Subcutaneous abdominal adipose tissue (tissue), 5 donors: ENCODE data around the gene LSM14B.
"Not testable (repeated sequence)": the region's sequence is repeated elsewhere in the genome, so short reads cannot be mapped to it uniquely, and the experiment has no call there.

Experiments used
- H3K27ac ChIP-seq: one replicate; pipeline ENCODE4 v1.7.0; 2013; ENCODE audit warnings: low read depth, mild to moderate bottlenecking, inconsistent platforms, low read length, moderate library complexity
- H3K27me3 ChIP-seq, 5 donors: one replicate each; pipeline ENCODE4 v1.7.0; 2013; ENCODE audit warnings: low read length in 5 of 5, inconsistent platforms in 1 of 5; ENCODE audit not compliant: control insufficient read depth in 5 of 5, insufficient read depth in 4 of 5
- H3K36me3 ChIP-seq, 5 donors: one replicate each; pipeline ENCODE4 v1.7.0; 2013; ENCODE audit warnings: low read length in 5 of 5; ENCODE audit not compliant: control insufficient read depth in 5 of 5, insufficient read depth in 5 of 5
- H3K4me1 ChIP-seq, 5 donors: one replicate each; pipeline ENCODE4 v1.7.0; 2013; ENCODE audit warnings: low read length in 5 of 5, mild to moderate bottlenecking in 3 of 5, moderate library complexity in 1 of 5; ENCODE audit not compliant: control insufficient read depth in 5 of 5, insufficient read depth in 5 of 5
- H3K4me3 ChIP-seq, 5 donors: one replicate each; pipeline ENCODE4 v1.7.0; 2013; ENCODE audit warnings: low read length in 5 of 5, low read depth in 1 of 5
- H3K9ac ChIP-seq, 5 donors: one replicate each; pipeline ENCODE4 v1.7.0; 2013; ENCODE audit warnings: low read length in 5 of 5, mild to moderate bottlenecking in 4 of 5, moderate library complexity in 3 of 5
- H3K9me3 ChIP-seq, 5 donors: one replicate each; pipeline ENCODE4 v1.7.0; 2013; ENCODE audit warnings: low read length in 5 of 5; ENCODE audit not compliant: control insufficient read depth in 5 of 5
- donor health status: healthy.
- donor health status: healthy.
- donor health status: healthy.
- donor health status: healthy.
- donor health status: healthy.

The LSM14B gene

GRCh38 chr20:62111148-62111547 is 11.1 kb upstream of the LSM14B start:
- H3K27me3 ChIP-seq: peaks cover 5 to 14% (median 10%) of the 10 kb centered on the region in 5 donors
- H3K9ac ChIP-seq: no peak overlapping the region
- H3K27ac ChIP-seq: no peak overlapping the region
- peaks cover 22 to 70% (median 61%) of the 10 kb centered on the region in 5 donors for H3K9me3 ChIP-seq
- no peaks in the 10 kb centered on the region for H3K4me1 ChIP-seq
- peak overlapping the region in 1 of 5 donors; percentile 36 for H3K4me3 ChIP-seq
- H3K36me3 ChIP-seq: no peaks in the 10 kb centered on the region

GRCh38 chr20:62112368-62112767 is 9.9 kb upstream of the LSM14B start:
- H3K4me3 ChIP-seq: peak overlapping the region in 2 of 5 donors; percentile 6 to 11
- H3K9me3 ChIP-seq: peaks cover 22 to 59% (median 54%) of the 10 kb centered on the region in 5 donors
- no peak overlapping the region for H3K27ac ChIP-seq
- no peak overlapping the region for H3K9ac ChIP-seq
- peaks cover 7 to 23% (median 14%) of the 10 kb centered on the region in 5 donors for H3K27me3 ChIP-seq
- no peaks in the 10 kb centered on the region for H3K36me3 ChIP-seq
- no peaks in the 10 kb centered on the region for H3K4me1 ChIP-seq

GRCh38 chr20:62114894-62115293 is 7.4 kb upstream of the LSM14B start:
- Histone ChIP-seq H3K9me3 (peaks cover 11 to 36% (median 32%) of the 10 kb centered on the region in 5 donors), H3K4me1 (no peaks in the 10 kb centered on the region), H3K27ac (no peak overlapping the region), H3K9ac (no peak overlapping the region), H3K36me3 (no peaks in the 10 kb centered on the region), H3K27me3 (peaks cover 13 to 43% (median 30%) of the 10 kb centered on the region in 5 donors), H3K4me3 (no peak overlapping the region)

DNA sequence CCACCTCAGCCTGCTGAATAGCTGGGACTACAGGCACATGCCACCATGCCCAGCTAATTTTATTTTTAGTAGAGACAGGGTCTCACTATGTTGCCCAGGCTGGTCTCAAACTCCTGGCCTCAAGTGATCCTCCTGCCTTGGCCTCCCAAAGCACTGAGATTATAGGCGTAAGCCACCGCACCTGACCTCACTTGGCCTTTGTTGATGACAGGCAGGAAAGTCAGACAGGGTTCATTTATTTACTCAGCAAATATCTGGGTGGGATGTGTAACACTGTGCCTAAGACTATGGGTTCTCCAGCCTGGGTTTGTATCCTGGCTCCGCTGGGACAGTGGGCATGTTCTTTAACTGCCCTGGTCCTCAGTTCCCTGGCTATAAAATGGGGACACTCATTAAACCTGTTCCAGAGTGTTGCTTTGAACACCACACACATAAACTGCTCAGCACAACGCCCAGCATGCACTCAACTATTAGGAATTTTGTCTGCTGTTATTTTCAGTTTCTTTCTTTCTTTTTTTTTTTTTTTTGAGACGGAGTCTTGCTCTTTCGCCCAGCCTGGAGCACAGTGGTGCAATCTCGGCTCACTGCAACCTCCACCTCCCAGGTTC is 6.4 kb upstream of the LSM14B start:
- H3K27me3 ChIP-seq: peaks cover 13 to 43% (median 30%) of the 10 kb centered on the region in 5 donors
- not testable (repeated sequence) for H3K9ac ChIP-seq, H3K27ac ChIP-seq, H3K36me3 ChIP-seq, H3K4me1 ChIP-seq, H3K4me3 ChIP-seq
- peaks cover 10 to 28% (median 26%) of the 10 kb centered on the region in 5 donors for H3K9me3 ChIP-seq

DNA sequence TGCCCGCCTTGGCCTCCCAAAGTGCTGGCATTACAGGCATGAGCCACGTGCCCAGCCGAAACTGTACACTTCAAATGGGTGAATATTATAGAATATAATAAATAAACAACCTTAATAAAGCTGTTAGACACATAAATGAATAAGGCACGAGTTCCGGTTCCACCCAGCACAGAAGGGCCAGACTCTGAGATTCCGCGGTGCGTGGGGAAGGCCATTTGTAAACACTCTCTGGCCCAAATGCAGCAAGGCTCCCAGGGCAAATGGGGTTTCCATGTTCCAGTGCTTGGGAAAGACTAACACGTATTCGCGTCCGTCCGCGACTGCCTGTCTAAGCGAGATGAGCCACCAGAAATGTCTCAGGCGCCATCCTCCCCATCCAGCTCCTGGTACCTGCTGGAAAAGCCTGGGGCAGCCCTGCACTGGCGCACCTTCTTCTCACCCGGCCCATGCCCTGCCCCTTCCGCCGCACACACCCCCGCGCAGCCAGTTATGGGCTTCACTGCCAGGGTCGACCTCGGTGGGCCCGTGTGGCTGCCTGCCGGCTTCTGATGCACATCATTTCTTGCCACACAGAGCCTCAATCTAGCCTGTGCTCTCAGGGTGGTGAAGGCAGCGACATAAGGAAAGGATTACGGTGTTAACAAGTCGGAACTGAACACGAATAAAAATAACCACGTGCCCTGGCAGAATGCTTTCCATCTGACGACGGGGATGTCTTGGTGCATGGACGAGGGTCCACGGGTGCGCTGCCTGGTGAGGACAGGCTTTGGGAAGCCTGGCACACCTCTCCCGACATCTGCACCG is 5.5 kb upstream of the LSM14B start:
- Histone ChIP-seq H3K27me3 (peaks cover 13 to 43% (median 30%) of the 10 kb centered on the region in 5 donors), H3K9ac (no peak overlapping the region), H3K4me3 (no peak overlapping the region), H3K27ac (no peak overlapping the region), H3K9me3 (peaks cover 8 to 24% (median 20%) of the 10 kb centered on the region in 5 donors), H3K4me1 (peaks cover 0 to 8% (median 2%) of the 10 kb centered on the region in 5 donors), H3K36me3 (no peaks in the 10 kb centered on the region)

- peaks cover 0 to 8% (median 2%) of the 10 kb centered on the region in 5 donors for H3K4me1 ChIP-seq
- H3K9me3 ChIP-seq: peaks cover 8 to 18% (median 16%) of the 10 kb centered on the region in 5 donors
- H3K36me3 ChIP-seq: no peaks in the 10 kb centered on the region
- peaks cover 13 to 40% (median 30%) of the 10 kb centered on the region in 5 donors for H3K27me3 ChIP-seq
- no peak overlapping the region for H3K27ac ChIP-seq
- no peak overlapping the region for H3K9ac ChIP-seq
- no peak overlapping the region for H3K4me3 ChIP-seq
Observed at GRCh38 chr20:62117362-62117646, 5.0 kb upstream of the LSM14B start.

DNA sequence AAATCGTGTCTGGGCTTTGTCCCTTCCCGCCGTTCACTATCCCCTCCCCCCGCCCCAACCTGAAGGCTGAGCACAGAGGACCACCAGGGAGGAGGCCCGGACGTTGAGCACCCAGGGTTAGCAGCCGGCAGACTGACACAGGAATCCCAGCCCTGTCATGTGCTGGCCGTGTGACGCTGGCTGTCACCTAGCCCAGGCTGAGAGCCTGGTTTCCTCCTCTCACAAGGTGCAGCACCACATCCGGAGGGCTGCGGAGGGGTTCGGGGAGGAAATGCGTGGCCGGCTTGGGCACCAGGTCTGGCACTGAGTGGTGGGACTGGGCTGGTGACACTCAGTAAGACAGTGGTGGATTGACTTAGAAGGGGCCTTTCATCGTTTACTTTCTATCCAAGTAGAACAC is 4.6 kb upstream of the LSM14B start:
- Histone ChIP-seq H3K4me3 (no peak overlapping the region), H3K4me1 (peaks cover 0 to 8% (median 2%) of the 10 kb centered on the region in 5 donors), H3K27me3 (peaks cover 13 to 37% (median 29%) of the 10 kb centered on the region in 5 donors), H3K36me3 (no peaks in the 10 kb centered on the region), H3K9ac (no peak overlapping the region), H3K27ac (no peak overlapping the region), H3K9me3 (peaks cover 5 to 15% (median 12%) of the 10 kb centered on the region in 5 donors)

DNA sequence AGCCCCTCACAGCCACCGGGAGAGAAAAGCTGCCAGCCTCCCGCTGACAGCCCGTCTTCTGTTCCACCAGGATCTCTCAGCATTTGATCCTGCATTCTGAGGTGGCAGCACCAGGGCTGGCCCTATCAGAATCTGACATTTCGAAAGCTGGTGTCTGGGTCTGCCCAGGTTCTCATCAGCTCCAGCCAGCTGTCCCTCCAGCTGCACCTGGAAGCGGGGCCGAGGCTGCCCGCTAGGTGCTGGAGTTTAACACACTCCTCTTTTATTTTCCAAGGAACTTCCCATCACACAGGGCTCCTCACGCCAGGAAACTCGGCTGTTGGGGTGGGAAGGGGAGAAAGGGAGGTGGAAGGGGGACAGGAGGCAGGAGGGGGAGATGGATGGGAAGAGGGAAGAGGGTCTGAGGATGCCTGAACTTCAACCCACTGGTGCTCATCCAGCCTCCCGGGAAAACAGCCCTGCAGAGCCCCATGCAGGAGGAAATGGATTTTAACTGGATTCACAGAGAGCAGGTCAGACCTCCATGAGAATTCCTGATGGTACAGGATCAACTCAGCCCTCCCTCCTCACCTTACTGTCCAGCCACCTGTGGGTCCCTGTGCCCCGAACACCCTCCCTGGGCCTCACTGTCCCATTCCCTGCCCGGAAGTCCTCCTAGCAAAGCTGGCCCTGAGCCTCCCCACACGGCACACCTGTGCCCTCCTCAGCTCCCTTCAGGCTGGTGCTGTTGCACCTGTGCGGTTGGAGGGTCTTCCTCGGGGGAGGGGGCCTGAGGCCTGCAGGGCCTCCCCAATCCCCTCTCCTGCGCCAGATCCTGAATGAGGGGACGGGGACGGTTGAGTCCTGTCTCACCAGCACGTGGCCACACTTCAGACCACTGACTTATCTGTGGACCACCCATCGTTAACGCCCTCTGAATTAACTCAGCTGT is 3.9 kb upstream of the LSM14B start:
- Histone ChIP-seq H3K9me3 (peaks cover 0 to 8% (median 5%) of the 10 kb centered on the region in 5 donors), H3K36me3 (no peaks in the 10 kb centered on the region), H3K27me3 (peaks cover 8 to 33% (median 25%) of the 10 kb centered on the region in 5 donors), H3K4me3 (no peak overlapping the region), H3K4me1 (peaks cover 0 to 14% (median 7%) of the 10 kb centered on the region in 5 donors), H3K9ac (no peak overlapping the region), H3K27ac (no peak overlapping the region)

DNA sequence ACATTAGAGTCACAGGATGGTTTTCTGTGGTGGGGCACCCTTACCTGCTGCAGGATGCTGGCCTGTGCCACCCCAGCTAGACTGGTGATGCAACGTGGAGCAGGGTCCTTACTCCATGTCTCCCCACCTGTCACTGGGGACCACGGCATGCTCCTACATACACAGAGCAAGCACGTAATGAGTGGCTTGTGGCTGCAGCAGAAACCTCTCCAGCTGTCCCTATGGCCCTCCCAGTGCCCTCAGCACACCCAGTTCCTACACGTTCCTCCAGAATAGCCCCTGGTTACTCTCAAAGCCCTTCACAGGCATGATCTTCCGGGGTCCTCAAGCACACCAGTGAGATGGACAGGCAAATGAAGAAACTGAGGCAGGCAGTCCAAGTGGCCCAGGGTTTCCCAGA is 3.2 kb upstream of the LSM14B start:
- peaks cover 6 to 21% (median 14%) of the 10 kb centered on the region in 5 donors for H3K4me1 ChIP-seq
- peaks cover 6 to 28% (median 25%) of the 10 kb centered on the region in 5 donors for H3K27me3 ChIP-seq
- H3K4me3 ChIP-seq: no peak overlapping the region
- H3K9ac ChIP-seq: no peak overlapping the region
- H3K9me3 ChIP-seq: peaks cover 0 to 3% (median 0%) of the 10 kb centered on the region in 5 donors
- peaks cover 0 to under 1% (median 0%) of the 10 kb centered on the region in 5 donors for H3K36me3 ChIP-seq
- no peak overlapping the region for H3K27ac ChIP-seq
